DND-41 (cell line): ENCODE measurements around the gene GPR176.

Source experiments
- ATAC-seq: fragments of 200-7000 bp; cut with Tn5 transposase; 3 replicates; pipeline ENCODE4 v1.9.1; 2021; ENCODE audit warnings: low read depth; ENCODE audit not compliant: insufficient read depth
- DNase-seq: peaks from one replicate; pipeline ENCODE4 v3.0.0-alpha.2; 2020
- H2AFZ ChIP-seq: 2 replicates; pipeline ENCODE4 v1.6.0; 2012; ENCODE audit warnings: low read depth, low read length
- H3K27ac ChIP-seq: 2 replicates; pipeline ENCODE4 v1.5.1; 2012; ENCODE audit warnings: low read length, inconsistent platforms
- H3K27me3 ChIP-seq: fragments of 200-600 bp; sonication (generic); 2 replicates; pipeline ENCODE4 v1.6.0; 2012; ENCODE audit warnings: low read length, mild to moderate bottlenecking, inconsistent platforms; ENCODE audit not compliant: insufficient read depth, poor library complexity
- H3K36me3 ChIP-seq: 2 replicates; pipeline ENCODE4 v1.5.1; 2012; ENCODE audit warnings: low read length, inconsistent platforms; ENCODE audit not compliant: insufficient read depth
- H3K4me1 ChIP-seq: 2 replicates; pipeline ENCODE4 v1.5.1; 2012; ENCODE audit warnings: mild to moderate bottlenecking, low read length; ENCODE audit not compliant: insufficient read depth
- H3K4me2 ChIP-seq: 2 replicates; pipeline ENCODE4 v1.6.0; 2012; ENCODE audit warnings: mild to moderate bottlenecking, moderate library complexity, low read length, inconsistent platforms; ENCODE audit not compliant: insufficient read depth
- H3K4me3 ChIP-seq, 2 experiments: fragments of 200-600 bp in 1 of 2; shearing (Covaris generic) in 1 of 2; 2 replicates each; pipeline ENCODE4 v1.5.1; 2012 to 2016; ENCODE audit warnings: inconsistent platforms in 2 of 2, low read length in 2 of 2, mild to moderate bottlenecking in 2 of 2, low read depth in 1 of 2, moderate library complexity in 1 of 2
- H3K79me2 ChIP-seq: 2 replicates; pipeline ENCODE4 v1.6.0; 2012; ENCODE audit warnings: low read length, inconsistent platforms; ENCODE audit not compliant: insufficient read depth
- H3K9ac ChIP-seq: 2 replicates; pipeline ENCODE4 v1.6.0; 2012; ENCODE audit warnings: low read depth, mild to moderate bottlenecking, inconsistent platforms, low read length, moderate library complexity
- H3K9me3 ChIP-seq: 2 replicates; pipeline ENCODE4 v1.5.1; 2012; ENCODE audit warnings: low read length, moderate library complexity, mild to moderate bottlenecking, inconsistent platforms; ENCODE audit not compliant: insufficient read depth, severe bottlenecking
- H4K20me1 ChIP-seq: 2 replicates; pipeline ENCODE4 v1.6.0; 2012; ENCODE audit warnings: low read length; ENCODE audit not compliant: insufficient read depth
- CTCF ChIP-seq: IDR thresholded peaks from 2 replicates; pipeline ENCODE4 v1.5.1; 2012; ENCODE audit warnings: borderline replicate concordance, low read length, moderate library complexity, mild to moderate bottlenecking; ENCODE audit not compliant: poor library complexity, severe bottlenecking; ENCODE audit errors: extremely low read depth
- EZH2 ChIP-seq: IDR thresholded peaks from 3 replicates; pipeline ENCODE4 v1.6.1; 2012; ENCODE audit warnings: borderline replicate concordance, low read depth, mild to moderate bottlenecking, moderate library complexity, low read length, inconsistent platforms; ENCODE audit not compliant: severe bottlenecking

GPR176 gene

GRCh38 chr15:39776068-39776467, 144.0 kb downstream of the GPR176 start:
- Histone ChIP-seq H3K4me1 (peaks cover 19% of the 10 kb centered on the region), H2AFZ (no peak overlapping the region), H3K9ac (no peak overlapping the region), H4K20me1 (no peaks in the 10 kb centered on the region), H3K4me2 (no peak overlapping the region), H3K27ac (no peak overlapping the region), H3K9me3 (no peaks in the 10 kb centered on the region), H3K4me3 (no peak overlapping the region), H3K79me2 (no peaks in the 10 kb centered on the region), H3K36me3 (no peaks in the 10 kb centered on the region), H3K27me3 (no peaks in the 10 kb centered on the region)
- ATAC-seq (no peak), DNase-seq (no peak)
- TF ChIP-seq CTCF (no peak), EZH2 (no peak)

GRCh38 chr15:39774688-39775267, 145.3 kb downstream of the GPR176 start:
- H3K4me3 ChIP-seq = peak overlapping the region in 1 of 2 experiments; percentile 41; a peak in 2 of 4 replicates
- H3K79me2 ChIP-seq = no peaks in the 10 kb centered on the region
- H3K36me3 ChIP-seq = no peaks in the 10 kb centered on the region
- peak overlapping the region; percentile 36 for H3K9ac ChIP-seq
- H4K20me1 ChIP-seq = no peaks in the 10 kb centered on the region
- peak overlapping the region; percentile 61 for H3K27ac ChIP-seq
- no peaks in the 10 kb centered on the region for H3K9me3 ChIP-seq
- H2AFZ ChIP-seq = peak overlapping the region; percentile 63
- H3K27me3 ChIP-seq = no peaks in the 10 kb centered on the region
- peaks cover 19% of the 10 kb centered on the region for H3K4me1 ChIP-seq
- DNase-seq (peak; percentile 73), ATAC-seq (peak; percentile 96)
- H3K4me2 ChIP-seq = peak overlapping the region; percentile 62
- no peak for TF ChIP-seq CTCF
- no peak for TF ChIP-seq EZH2

- TF ChIP-seq CTCF = no peak
- TF ChIP-seq EZH2 = no peak
- peaks cover 19% of the 10 kb centered on the region for H3K4me1 ChIP-seq
- H3K27ac ChIP-seq = no peak overlapping the region
- no peaks in the 10 kb centered on the region for H4K20me1 ChIP-seq
- no peaks in the 10 kb centered on the region for H3K27me3 ChIP-seq
- no peak overlapping the region for H3K4me3 ChIP-seq
- H3K4me2 ChIP-seq = no peak overlapping the region
- no peak overlapping the region for H2AFZ ChIP-seq
- DNase-seq (no peak), ATAC-seq (no peak)
- no peaks in the 10 kb centered on the region for H3K79me2 ChIP-seq
- H3K36me3 ChIP-seq = no peaks in the 10 kb centered on the region
- H3K9me3 ChIP-seq = no peaks in the 10 kb centered on the region
- no peak overlapping the region for H3K9ac ChIP-seq
Observed at GRCh38 chr15:39770748-39771689, 149.0 kb downstream of the GPR176 start.
